NCI-H2196 (cell line): Measurements from ENCODE around the gene SNRPB.
A peak's percentile ranks its signal among the peaks of the same experiment; 100 is the strongest.
"Not testable (repeated sequence)": the region's sequence is repeated elsewhere in the genome, so short reads cannot be mapped to it uniquely, and the experiment has no call there.

ENCODE experiments used
- DNase-seq: peaks from one replicate; lab custom pipeline; 2025; ENCODE audit not compliant: unreplicated experiment; lab: John Stamatoyannopoulos, UW

The SNRPB gene

DNA sequence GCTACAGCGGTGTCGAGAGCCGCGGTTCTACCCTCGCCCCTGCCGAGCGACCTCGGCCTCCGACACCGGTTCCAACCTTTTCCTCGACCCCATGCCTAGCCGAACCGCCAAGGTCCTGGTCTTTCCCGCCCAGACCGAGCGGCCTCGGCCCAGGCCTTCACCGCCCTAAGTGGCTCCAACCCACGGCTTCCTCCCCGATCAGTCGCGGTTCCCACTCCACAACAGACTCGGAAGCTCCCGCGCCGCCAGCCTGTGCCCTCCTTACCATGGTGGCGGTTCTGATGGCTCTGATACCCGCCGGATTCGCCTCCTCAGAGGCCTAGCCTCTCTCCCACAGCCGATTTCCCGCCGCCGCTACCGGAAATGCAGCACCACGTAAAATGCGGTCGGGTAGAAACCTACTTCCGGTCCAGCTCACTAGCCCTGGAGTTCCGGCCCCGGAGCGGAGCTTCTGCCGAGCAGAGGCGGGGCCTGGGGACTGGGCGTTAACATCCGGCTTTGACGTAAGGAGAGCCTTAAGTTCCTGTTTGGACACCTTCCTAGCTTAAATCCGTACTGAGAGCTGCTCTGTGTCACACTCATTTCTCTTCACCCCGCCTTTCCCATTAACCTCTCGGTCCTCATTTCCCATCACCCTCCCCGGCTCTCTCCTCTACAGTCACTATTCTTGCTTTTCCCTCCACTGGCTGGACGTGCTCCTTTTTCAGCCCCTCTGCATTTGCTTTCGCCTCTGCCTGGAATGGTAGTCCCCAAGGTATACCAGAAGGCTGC lies at the start of gene SNRPB:
Gene SNRPB, minus strand, starts transcription at position 367 of the 771 bp plus-strand sequence. Its CDS starts 99 bp downstream, at position 268.
- DNase-seq, result peak; percentile 97

DNA sequence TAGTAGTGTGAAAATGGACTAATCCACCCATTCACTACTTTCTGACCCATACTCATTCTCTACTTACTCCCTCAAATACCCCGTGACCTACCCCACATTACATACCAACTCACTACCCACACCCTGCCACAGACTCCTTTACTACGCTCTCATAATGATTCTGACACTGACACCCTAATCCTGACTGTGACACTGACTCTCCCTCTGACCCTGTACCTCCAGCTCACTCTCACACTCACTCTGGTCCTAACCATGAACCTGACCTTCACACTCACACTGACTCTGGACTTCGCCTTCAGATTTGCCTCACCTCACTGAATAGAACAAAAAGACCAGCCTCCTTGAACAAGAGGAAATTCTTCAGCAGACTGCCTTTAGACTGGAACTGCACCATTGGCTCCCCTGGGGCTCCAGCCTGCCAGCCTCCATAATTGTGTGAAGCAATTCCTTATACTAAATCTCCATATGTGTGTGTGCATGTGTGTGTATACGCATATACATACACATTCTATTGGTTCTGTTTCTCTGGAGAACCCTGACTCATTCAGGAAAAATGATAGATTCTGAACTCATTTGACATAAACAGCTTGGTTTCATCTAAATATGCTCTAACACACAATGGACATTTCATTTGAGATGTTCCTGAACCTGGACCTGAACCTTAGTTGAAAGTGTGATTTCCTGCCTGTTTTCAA lies 48.7 kb upstream of the SNRPB start:
- no peak for DNase-seq

DNA sequence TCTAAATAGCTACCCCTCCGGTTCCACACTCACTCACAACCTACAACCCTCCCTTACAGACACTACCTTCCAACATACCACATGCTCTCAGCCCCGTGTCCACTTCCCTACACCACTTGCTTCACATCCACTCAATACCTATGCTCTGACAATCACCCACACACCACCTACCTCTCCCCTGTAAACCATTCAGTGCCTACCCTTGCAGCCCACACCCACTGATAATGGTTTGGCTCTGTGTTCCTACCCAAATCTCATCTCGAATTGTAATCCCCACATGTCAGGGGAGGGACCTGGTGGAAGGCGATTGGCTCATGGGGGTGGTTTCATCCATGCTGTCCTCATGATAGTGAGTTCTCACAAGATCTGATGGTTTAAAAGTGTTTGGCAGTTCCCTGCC lies 48.0 kb upstream of the SNRPB start:
- DNase-seq, result no peak

DNA sequence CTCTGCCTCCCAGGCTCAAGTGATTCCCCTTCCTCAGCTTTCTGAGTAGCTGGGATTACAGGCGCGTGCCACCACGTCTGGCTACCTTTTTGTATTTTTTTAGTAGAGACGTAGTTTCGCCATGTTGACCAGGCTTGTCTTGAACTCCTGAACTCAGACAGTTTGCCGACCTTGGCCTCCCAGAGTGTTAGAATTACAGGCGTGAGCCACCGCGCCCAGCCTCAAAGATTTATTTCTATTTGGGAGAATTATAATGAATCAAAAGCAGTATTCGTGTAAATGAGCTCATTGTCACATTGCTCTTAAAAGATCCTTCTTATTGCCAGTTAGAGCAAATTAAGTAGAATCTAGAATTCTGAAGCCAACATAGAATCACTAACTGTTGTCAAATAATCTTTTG lies 47.5 kb upstream of the SNRPB start:
- DNase-seq, result no peak

DNA sequence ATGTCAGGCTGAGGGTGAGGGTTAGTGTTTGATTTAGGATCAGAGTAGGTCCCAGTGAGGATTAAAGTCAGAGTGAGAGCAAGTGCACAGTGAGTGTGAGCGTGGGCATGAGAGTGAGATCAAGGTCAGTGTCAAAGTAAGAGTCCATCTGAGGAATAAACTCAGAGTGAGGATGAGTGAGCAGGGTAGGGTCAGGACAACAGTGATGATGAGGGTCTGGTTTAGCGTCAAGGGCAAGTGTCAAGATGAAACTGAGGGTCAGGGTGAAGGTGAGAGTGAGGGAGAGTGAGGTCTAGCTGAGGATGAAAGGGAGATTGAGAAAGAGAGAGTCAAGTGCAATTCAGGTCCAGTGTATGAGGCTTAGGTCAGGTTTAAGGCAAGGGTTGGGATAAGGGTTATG lies 45.8 kb upstream of the SNRPB start:
- DNase-seq, result no peak

DNA sequence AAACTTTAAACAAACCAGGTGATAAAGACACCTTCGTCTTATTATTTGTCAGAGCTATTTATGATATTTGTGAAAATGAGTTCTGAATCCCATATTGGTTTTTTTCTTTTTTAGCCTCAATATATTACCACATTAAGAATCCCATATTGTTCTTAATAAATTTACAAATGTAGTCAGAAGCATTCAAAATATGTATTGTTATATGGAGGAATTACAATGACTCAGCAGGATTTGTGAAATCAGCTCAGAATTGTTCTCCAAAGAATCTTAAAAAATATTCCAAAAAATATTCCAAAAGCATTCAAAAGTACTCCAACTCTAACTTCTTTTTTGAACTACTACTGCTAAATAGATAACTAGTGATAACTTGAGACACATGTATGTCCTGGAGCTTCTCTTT lies 44.6 kb upstream of the SNRPB start:
- DNase-seq, result no peak

DNA sequence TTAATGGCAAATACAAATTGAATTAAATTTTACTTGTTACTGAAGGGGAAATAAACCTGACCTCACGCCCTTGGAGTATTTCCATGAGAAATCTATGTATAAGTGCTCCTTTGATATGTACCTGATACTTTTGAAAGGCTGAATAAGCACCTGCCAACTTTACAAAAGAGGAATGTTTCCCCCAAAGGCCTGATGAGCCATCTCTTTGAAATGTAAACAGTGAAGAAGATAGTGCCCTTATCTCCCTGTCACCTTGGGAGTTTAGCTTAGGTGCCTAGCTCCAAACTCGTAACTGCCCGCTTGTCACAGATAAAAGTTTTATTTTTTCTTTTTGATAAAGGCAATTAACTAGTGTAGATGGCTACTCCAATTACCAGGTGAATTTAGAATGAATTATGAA lies 39.2 kb upstream of the SNRPB start:
- DNase-seq, result no peak

DNA sequence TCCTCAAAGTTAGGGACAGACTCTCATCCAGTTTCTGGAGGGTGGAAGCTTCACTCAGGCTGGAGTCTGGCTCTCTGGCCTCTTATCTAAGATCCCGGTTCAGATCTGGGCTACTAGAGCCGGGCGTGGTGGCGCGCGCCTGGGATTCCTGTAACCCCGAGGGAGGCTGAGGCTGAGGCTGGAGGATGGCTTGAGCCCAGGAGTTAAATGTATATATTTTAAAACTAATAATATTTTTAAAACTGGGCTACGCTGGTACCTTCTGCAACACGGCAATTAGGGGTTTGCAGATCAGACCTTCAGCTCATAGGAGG lies 38.8 kb upstream of the SNRPB start:
- DNase-seq, result no peak

DNA sequence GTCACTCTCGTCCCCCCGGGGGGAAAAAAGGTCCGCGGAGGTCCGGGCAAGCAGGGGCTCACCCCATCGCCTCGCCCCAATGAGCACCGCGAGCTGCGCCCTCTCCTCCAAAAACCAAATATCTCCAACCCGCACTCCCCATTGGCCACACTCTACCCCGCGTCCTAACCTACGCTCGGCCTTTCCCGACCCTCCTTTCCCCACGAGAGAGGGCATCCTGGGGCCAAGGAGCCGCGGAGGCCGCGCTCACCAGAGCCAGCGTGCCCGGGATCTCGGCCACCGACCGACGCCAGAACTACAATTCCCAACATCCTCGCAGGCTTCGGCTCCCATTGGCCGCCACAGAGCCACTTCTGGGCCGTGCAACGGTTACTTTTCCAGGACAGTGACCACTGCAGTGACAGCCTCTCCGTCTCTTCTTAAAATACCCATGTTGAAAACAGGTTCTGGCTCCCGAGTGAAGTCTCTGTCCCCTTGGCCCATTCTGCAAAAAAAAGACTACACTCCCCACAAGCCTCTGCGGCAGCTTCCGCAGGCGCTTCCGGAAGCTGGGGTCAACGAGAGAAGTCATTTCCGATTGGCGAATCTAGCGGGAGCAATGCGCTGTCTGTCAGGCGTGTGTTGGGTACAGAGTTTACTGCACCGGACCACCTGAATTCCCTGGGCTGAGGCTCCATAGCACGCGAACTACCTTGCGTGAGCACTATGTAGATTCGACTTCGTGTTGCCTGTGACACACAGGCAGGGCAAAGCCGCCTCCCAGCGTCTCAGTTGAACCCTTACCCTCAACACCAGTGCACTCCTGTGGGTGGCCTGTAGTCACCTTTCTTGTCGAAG lies 38.3 kb upstream of the SNRPB start, which contains the start of gene ZNF343:
Gene ZNF343, minus strand, starts transcription at position 285 of the 837 bp plus-strand sequence. CDS start 15,020 bp downstream, outside the sequence.
- peak; percentile 84 for DNase-seq

DNA sequence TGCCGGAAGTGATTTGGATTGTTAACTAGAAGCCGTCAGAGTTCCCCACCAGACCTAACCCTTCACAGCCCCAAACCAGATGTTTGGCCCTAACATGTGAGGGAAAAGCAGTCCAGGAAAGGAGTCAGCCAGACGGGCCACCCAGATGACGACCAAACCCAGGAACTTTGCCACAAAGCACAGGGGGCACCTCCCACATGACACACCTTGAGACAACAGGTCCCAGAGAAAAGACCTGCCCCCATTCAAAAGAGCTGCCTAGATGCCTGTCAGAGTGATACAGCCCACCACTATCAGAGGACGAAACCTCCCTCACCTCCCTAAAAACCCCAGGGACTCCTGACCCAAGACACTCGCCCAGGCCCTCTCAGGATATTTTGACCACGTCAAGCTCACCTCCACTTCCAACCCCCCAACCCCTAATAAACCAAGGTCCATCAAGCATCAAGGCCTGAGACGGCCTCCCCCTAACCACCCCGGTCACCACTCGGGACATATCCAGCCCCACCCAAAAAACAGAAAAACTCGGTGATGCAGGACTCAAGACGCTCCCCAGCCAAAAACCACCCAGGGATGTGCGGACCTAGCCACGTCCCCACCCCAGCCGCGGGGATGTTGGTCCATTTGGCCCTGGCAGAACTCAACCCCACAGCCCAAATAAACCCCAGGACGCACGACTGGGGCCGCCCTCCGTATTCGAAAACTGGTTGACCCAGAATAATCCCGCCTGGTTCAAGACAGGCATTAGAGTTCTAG lies 37.5 kb upstream of the SNRPB start:
- no peak for DNase-seq

DNA sequence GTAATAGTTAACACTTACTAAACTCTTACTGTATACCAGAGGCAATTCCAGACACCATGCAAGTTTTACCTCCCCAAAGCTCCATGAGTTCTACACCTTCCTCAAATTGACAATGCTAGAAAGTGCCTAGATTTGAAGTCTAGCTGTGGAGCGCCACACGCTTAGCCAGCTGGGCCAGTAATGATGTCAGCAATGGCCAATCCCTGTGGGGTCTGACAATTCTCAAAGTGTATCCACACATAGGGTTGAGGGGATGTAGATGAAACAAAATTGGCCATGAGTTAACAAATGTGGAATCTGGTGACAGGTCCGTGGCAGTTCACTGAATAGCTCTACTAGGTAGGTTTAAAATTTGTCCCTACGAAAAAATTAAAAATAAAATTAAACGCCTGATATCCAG lies 36.9 kb upstream of the SNRPB start:
- no peak for DNase-seq

DNA sequence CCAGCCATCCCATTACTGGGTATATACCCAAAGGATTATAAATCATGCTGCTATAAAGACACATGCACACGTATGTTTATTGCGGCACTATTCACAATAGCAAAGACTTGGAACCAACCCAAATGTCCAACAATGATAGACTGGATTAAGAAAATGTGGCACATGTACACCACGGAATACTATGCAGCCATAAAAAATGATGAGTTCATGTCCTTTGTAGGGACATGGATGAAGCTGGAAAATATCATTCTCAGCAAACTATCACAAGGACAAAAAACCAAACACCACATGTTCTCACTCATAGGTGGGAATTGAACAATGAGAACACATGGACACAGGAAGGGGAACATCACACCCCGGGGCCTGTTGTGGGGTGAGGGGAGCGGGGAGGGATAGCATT lies 35.8 kb upstream of the SNRPB start:
- not testable (repeated sequence) for DNase-seq

DNA sequence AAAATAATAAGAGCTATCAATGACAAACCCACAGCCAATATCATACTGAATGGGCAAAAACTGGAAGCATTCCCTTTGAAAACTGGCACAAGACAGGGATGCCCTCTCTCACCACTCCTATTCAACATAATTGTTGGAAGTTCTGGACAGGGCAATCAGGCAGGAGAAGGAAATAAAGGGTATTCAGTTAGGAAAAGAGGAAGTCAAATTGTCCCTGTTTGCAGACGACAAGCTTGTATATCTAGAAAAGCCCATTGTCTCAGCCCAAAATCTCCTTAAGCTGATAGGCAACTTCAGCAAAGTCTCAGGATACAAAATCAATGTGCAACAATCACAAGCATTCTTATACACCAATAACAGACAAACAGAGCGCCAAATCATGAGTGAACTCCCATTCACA lies 34.2 kb upstream of the SNRPB start:
- DNase-seq, result not testable (repeated sequence)

DNA sequence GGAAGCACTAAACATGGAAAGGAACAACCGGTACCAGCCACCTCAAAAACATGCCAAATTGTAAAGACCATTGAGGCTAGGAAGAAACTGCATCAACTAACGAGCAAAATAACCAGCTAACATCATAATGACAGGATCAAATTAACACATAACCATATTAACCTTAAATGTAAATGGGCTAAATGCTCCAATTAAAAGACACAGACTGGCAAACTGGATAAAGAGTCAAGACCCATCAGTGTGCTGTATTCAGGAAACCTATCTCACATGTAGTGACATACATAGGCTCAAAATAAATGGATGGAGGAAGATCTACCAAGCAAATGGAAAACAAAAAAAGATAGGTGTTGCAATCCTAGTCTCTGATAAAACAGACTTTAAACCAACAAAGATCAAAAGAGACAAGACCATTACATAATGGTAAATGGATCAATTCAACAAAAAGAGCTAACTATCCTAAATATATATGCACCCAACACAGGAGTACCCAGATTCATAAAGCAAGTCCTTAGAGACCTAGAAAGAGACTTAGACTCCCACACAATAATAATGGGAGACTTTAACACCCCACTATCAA lies 32.3 kb upstream of the SNRPB start:
- DNase-seq, result not testable (repeated sequence)

DNA sequence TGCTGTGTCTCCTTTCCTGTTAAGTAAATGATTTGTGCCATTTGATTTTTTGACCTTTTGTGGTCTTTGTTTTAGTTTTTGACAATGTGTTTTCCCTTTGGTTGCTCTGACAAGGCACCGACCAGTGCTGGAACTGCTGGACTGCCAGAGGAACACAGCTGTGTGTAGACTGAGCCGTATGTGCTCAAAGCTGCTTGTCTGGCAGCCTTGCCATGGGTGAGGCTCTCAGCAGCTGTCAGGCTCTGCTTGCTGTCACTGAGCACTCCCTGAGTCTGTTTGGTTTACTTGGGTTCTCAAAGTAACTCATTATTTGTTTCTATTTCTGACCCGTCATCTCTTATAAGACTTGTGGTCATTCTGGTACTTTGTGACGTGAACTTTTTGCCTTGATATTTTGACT lies 15.1 kb upstream of the SNRPB start:
- no peak for DNase-seq

DNA sequence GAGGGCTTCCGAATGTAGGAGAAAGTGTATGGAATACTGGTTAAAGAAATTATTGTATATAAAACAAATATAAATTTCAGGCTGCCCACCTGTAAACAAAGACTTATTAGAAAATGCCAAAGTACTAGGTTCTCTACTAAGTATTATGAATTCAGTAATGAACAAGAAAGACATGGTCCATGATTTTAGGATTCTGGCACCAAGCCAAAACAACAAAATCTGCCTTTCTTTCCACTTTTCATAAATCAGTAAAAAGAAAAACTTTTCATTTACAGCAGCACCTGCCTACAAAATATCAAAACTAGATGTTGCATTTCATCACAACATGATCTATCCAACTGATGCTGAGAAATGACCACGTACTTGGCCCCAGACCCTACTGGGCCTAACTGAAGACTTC lies 14.5 kb upstream of the SNRPB start:
- no peak for DNase-seq

DNA sequence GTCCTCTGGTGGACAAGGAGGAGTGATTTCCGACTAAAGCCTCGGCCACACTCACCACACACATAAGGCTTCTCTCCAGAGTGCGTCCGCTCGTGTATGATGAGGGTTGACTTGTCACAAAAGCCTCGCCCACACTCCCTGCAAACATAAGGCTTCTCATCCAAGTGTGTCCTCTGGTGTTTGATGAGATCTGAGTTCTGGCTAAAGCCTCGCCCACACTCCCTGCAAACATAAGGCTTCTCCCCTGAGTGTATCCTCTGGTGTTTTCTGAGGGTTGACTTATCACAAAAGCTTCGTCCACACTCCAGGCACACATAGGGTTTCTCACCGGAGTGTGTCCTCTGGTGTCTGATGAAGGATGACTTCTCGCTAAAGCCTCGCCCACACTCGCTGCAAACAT lies 12.9 kb upstream of the SNRPB start:
- DNase-seq, result no peak

DNA sequence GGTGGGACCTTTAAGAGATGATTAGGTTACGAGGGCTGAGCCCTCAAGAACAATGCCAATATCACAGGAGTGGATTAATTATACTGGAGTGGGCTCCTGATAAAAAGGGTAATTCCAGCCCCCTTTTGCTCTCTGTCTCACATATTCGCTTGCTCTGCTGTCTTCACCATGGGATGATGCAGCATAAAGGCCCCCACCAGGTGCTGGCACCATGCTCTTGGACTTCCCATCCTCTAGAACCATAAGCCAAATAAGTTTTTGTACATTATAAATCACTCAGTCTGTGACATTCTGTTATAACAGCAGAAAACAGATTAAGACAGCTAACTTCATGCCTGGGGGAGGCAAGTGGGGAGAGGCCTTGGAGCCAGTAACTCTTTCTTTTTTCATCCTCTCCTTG lies 9.8 kb upstream of the SNRPB start:
- no peak for DNase-seq

DNA sequence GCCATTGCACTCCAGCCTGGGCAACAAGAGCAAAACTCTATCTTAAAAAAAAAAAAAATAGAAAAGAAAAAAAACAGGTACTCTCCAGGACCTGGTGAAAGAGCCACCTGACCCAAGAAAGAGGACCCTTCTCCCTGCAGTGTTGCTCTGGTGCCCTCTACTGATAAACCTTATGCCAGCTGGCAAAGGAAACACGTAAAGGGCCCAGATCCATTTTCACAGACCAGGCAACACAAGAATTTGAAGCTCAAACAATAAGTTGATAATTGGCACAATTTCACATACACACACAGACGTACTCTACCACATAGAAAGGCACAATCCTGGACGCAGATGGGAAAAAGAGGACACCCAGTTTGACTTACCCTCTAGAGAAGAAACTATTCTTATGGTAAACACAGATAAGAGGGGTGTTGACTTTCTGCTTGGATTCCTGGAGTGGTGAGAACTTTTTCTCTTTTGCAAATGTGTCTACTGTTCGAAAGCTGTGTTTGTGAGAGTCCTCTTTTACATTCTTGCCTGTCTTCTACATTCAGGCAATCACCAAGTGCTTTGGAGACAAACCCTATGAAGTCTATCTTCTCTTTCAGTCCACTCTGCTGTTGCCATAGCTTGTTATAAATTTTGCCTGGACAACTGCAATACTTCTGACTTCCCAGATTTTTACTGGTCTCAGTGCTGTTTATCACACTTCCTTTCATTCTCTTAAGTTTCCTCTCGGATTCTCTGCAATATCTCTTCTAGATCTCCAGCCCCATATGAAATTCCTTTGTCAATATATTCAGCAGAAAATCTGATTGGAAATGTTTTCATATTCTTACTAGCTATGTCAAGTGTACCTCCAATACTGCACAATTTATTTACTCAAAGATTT lies 6.4 kb upstream of the SNRPB start:
- DNase-seq, result no peak
